ENCODE data around the gene HNRNPA3. TPM values are rescaled to one million over a fixed set of nuclear protein-coding genes. Genes with fewer than 3 reads are reported as not detected.

The HNRNPA3 gene
- total RNA-seq, 1 donor from 2014 or later: 184 TPM

- H3K9me3 ChIP-seq (ENCODE audit: insufficient read depth, low read depth, low read length): no peaks in the 10 kb centered on the region
- Mint-ChIP-seq H3K4me3 (ENCODE audit: unreplicated experiment) (no peak overlapping the region), H3K36me3 (ENCODE audit: low read depth, unreplicated experiment) (no peaks in the 10 kb centered on the region), H3K27me3 (ENCODE audit: low read depth, unreplicated experiment) (no peaks in the 10 kb centered on the region), H3K4me1 (ENCODE audit: low read depth, unreplicated experiment) (peaks cover 15% of the 10 kb centered on the region), H3K9me3 (ENCODE audit: unreplicated experiment) (no peaks in the 10 kb centered on the region), H3K27ac (ENCODE audit: unreplicated experiment) (no peak overlapping the region)
- no peak overlapping the region for H3K9ac ChIP-seq (ENCODE audit: low read length)
- no peak for DNase-seq (ENCODE audit: low read depth)
- H3K79me2 ChIP-seq (ENCODE audit: insufficient read depth, low read length): peaks cover 5% of the 10 kb centered on the region
- no peak overlapping the region for H3K4me2 ChIP-seq (ENCODE audit: low read length)
- FAIRE-seq: no peak
- no peak overlapping the region for H3K4me3 ChIP-seq (ENCODE audit: insufficient read depth, low read depth, low read length)
- H4K20me1 ChIP-seq (ENCODE audit: insufficient read depth, low read length): no peaks in the 10 kb centered on the region
- no peaks in the 10 kb centered on the region for H3K27me3 ChIP-seq (ENCODE audit: insufficient read depth, low read length)
- H3K4me1 ChIP-seq (ENCODE audit: insufficient read depth, low read length): peaks cover 18% of the 10 kb centered on the region
- no peak for TF ChIP-seq EZH2 (IDR thresholded peaks at IDR 0.05; ENCODE audit: insufficient read depth, low read length)
- H2AFZ ChIP-seq (ENCODE audit: low read depth, low read length): no peak overlapping the region
- H3K27ac ChIP-seq (ENCODE audit: low read depth, low read length): no peak overlapping the region
- H3K36me3 ChIP-seq (ENCODE audit: insufficient read depth, low read length): no peaks in the 10 kb centered on the region
Observed at GRCh38 chr2:177268901-177269300, 56.3 kb downstream of the HNRNPA3 start.

- Mint-ChIP-seq H3K4me1 (ENCODE audit: low read depth, unreplicated experiment) (peaks cover 14% of the 10 kb centered on the region), H3K9me3 (ENCODE audit: unreplicated experiment) (no peaks in the 10 kb centered on the region), H3K36me3 (ENCODE audit: low read depth, unreplicated experiment) (no peaks in the 10 kb centered on the region), H3K27ac (ENCODE audit: unreplicated experiment) (no peak overlapping the region), H3K27me3 (ENCODE audit: low read depth, unreplicated experiment) (no peaks in the 10 kb centered on the region), H3K4me3 (ENCODE audit: unreplicated experiment) (no peak overlapping the region)
- Histone ChIP-seq H3K4me1 (ENCODE audit: insufficient read depth, low read length) (peaks cover 17% of the 10 kb centered on the region), H3K9me3 (ENCODE audit: insufficient read depth, low read depth, low read length) (no peaks in the 10 kb centered on the region), H3K4me3 (ENCODE audit: insufficient read depth, low read depth, low read length) (no peak overlapping the region), H4K20me1 (ENCODE audit: insufficient read depth, low read length) (no peaks in the 10 kb centered on the region), H2AFZ (ENCODE audit: low read depth, low read length) (no peak overlapping the region), H3K4me2 (ENCODE audit: low read length) (no peak overlapping the region), H3K27me3 (ENCODE audit: insufficient read depth, low read length) (no peaks in the 10 kb centered on the region), H3K36me3 (ENCODE audit: insufficient read depth, low read length) (no peaks in the 10 kb centered on the region), H3K27ac (ENCODE audit: low read depth, low read length) (no peak overlapping the region), H3K79me2 (ENCODE audit: insufficient read depth, low read length) (no peaks in the 10 kb centered on the region), H3K9ac (ENCODE audit: low read length) (no peak overlapping the region)
- FAIRE-seq (no peak), DNase-seq (ENCODE audit: low read depth) (no peak)
- no peak for TF ChIP-seq CTCF (IDR thresholded peaks at IDR 0.05; ENCODE audit: insufficient read depth, low read depth, low read length)
- no peak for TF ChIP-seq EZH2 (IDR thresholded peaks at IDR 0.05; ENCODE audit: insufficient read depth, low read length)
Observed at GRCh38 chr2:177270531-177270930, 57.9 kb downstream of the HNRNPA3 start.

GRCh38 chr2:177271981-177272666 lies 59.5 kb downstream of the HNRNPA3 start:
- Histone ChIP-seq H4K20me1 (ENCODE audit: insufficient read depth, low read length) (no peaks in the 10 kb centered on the region), H3K36me3 (ENCODE audit: insufficient read depth, low read length) (no peaks in the 10 kb centered on the region), H3K4me1 (ENCODE audit: insufficient read depth, low read length) (peaks cover 8% of the 10 kb centered on the region), H3K4me3 (ENCODE audit: insufficient read depth, low read depth, low read length) (no peak overlapping the region), H3K9me3 (ENCODE audit: insufficient read depth, low read depth, low read length) (no peaks in the 10 kb centered on the region), H2AFZ (ENCODE audit: low read depth, low read length) (no peak overlapping the region), H3K79me2 (ENCODE audit: insufficient read depth, low read length) (no peaks in the 10 kb centered on the region), H3K27me3 (ENCODE audit: insufficient read depth, low read length) (no peaks in the 10 kb centered on the region), H3K27ac (ENCODE audit: low read depth, low read length) (no peak overlapping the region), H3K4me2 (ENCODE audit: low read length) (no peak overlapping the region), H3K9ac (ENCODE audit: low read length) (no peak overlapping the region)
- DNase-seq (ENCODE audit: low read depth) (no peak), FAIRE-seq (no peak)
- TF ChIP-seq EZH2 (IDR thresholded peaks at IDR 0.05; ENCODE audit: insufficient read depth, low read length) (no peak), CTCF (IDR thresholded peaks at IDR 0.05; ENCODE audit: insufficient read depth, low read depth, low read length) (no peak)
- Mint-ChIP-seq H3K27ac (ENCODE audit: unreplicated experiment) (no peak overlapping the region), H3K27me3 (ENCODE audit: low read depth, unreplicated experiment) (no peaks in the 10 kb centered on the region), H3K36me3 (ENCODE audit: low read depth, unreplicated experiment) (no peaks in the 10 kb centered on the region), H3K4me3 (ENCODE audit: unreplicated experiment) (no peak overlapping the region), H3K9me3 (ENCODE audit: unreplicated experiment) (no peaks in the 10 kb centered on the region), H3K4me1 (ENCODE audit: low read depth, unreplicated experiment) (no peaks in the 10 kb centered on the region)
